Activated CD4-positive, CD25-positive, alpha-beta regulatory T cell treated with anti-CD3 and anti-CD28 coated beads, Interleukin-2, amount 50 U/mL, for 72 hours (primary cell): ENCODE results near the gene CXCL12.

ENCODE experiments used
- DNase-seq: peaks from one replicate; pipeline ENCODE4 v3.0.0; 2021

The CXCL12 gene

DNA sequence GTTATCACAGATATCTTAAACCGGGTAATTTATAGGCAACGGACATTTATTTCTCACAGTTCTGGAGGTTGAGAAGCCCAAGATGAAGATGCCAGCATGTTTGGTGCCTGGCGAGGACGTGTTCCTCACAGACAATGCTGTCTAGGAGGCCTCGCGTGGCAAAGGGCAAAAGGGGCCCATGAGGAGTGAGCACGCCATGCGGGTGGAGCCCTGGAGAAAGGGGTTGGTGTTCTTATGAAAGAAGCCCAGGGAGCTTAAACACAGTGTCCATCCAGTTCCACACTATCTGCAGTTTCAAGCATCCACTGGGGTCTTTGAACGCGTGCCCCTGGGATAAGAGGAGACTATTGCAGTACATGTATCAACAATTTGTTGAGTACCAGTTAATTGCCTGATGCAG lies 51.4 kb downstream of the CXCL12 start:
- no peak for DNase-seq

- no peak for DNase-seq
Measured at GRCh38 chr10:44332465-44332864, 52.4 kb downstream of the CXCL12 start.

- DNase-seq, result no peak
Measured at GRCh38 chr10:44330431-44330830, 54.5 kb downstream of the CXCL12 start.

DNA sequence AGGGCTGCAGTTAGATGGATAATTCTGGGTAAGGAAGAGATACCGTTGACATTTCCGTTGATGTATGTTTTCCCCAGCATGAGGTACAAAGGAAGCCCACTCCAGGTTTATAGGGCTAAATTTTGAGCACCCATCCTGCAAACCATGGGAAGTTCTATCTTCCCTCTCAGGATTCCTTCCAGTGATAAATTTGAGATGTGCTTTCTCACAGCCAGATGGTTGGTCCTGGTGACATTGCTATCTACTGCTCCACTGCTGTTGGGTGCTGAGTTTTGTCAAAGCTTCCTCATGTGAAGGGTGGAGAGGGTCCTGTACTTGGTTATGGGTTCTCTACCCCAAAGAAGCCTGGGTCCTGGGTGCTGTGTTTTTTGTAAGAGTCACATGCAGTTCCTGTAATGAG lies 57.4 kb downstream of the CXCL12 start:
- no peak for DNase-seq
